H1 (cell line): Measurements from ENCODE around the gene GIPR. TPM values are rescaled to one million over a fixed set of nuclear protein-coding genes. Genes with fewer than 3 reads are reported as not detected.

Experiments used
- ASH2L ChIP-seq: fragments of 200-600, 300-600 bp; sonication (generic); IDR thresholded peaks from one replicate; pipeline ENCODE4 v1.7.1; 2017; ENCODE audit warnings: low read length
- BACH1 ChIP-seq: IDR thresholded peaks from 2 replicates; pipeline ENCODE4 v1.6.1; 2012; ENCODE audit warnings: low read length, improper control_type of control experiment
- CEBPB ChIP-seq: IDR thresholded peaks from 2 replicates; pipeline ENCODE4 v1.6.1; 2012; ENCODE audit warnings: low read depth, low read length
- CHD1 ChIP-seq: IDR thresholded peaks from 2 replicates; pipeline ENCODE4 v1.6.1; 2012; ENCODE audit warnings: low read depth, low read length, improper control_type of control experiment
- CTCF ChIP-seq, 3 experiments: IDR thresholded peaks; 1 replicate in 2 of 3; 2 replicates in 1 of 3; pipeline versions ENCODE4 v1.5.1 to v1.6.1; 2011; ENCODE audit warnings: low read length in 3 of 3, mild to moderate bottlenecking in 3 of 3, inconsistent platforms in 2 of 3, low read depth in 1 of 3, moderate library complexity in 1 of 3; ENCODE audit not compliant: insufficient read depth in 1 of 3; ENCODE audit errors: control extremely low read depth in 1 of 3
- EGR1 ChIP-seq: IDR thresholded peaks from 2 replicates; pipeline ENCODE4 v1.6.1; 2011; ENCODE audit warnings: low read depth, low read length, borderline replicate concordance
- EZH2 ChIP-seq: fragments of 200-600 bp; sonication (generic); IDR thresholded peaks from 2 replicates; pipeline ENCODE4 v1.7.1; 2012; ENCODE audit warnings: low read depth, mild to moderate bottlenecking, moderate library complexity, low read length, inconsistent platforms; ENCODE audit not compliant: severe bottlenecking
- FOSL1 ChIP-seq: IDR thresholded peaks from 2 replicates; pipeline ENCODE4 v1.6.1; 2011; ENCODE audit warnings: mild to moderate bottlenecking, low read depth, low read length, moderate library complexity; ENCODE audit not compliant: insufficient read depth
- JUN ChIP-seq: IDR thresholded peaks from 2 replicates; pipeline ENCODE4 v1.6.1; 2011; ENCODE audit warnings: low read depth, mild to moderate bottlenecking, improper control_type of control experiment, low read length
- KDM1A ChIP-seq: fragments of 200-600, 300-600 bp; sonication (generic); IDR thresholded peaks from 2 replicates; pipeline ENCODE4 v1.7.1; 2016; ENCODE audit warnings: mild to moderate bottlenecking, low read length, borderline replicate concordance
- KDM4A ChIP-seq: IDR thresholded peaks from one replicate; pipeline ENCODE4 v1.7.1; 2012; ENCODE audit warnings: low read depth, mild to moderate bottlenecking, moderate library complexity, low read length, inconsistent platforms; ENCODE audit not compliant: severe bottlenecking
- POU5F1 ChIP-seq: IDR thresholded peaks from 2 replicates; pipeline ENCODE4 v1.6.1; 2011; ENCODE audit warnings: low read depth, mild to moderate bottlenecking, low read length, moderate library complexity
- RNF2 ChIP-seq: fragments of 200-900, 300-1000 bp; sonication (generic); IDR thresholded peaks from 2 replicates; pipeline ENCODE4 v1.7.1; 2016; ENCODE audit warnings: borderline replicate concordance, low read depth, mild to moderate bottlenecking, antibody characterized with exemption, low read length; ENCODE audit not compliant: poor library complexity, severe bottlenecking; ENCODE audit errors: missing control alignments
- SP1 ChIP-seq: IDR thresholded peaks from 2 replicates; pipeline ENCODE4 v1.6.1; 2011; ENCODE audit warnings: low read depth, low read length
- TAF1 ChIP-seq: IDR thresholded peaks from 2 replicates; pipeline ENCODE4 v1.6.1; 2011; ENCODE audit warnings: mild to moderate bottlenecking, low read depth, low read length
- TAF7 ChIP-seq: optimal IDR thresholded peaks from 2 replicates; pipeline ENCODE3; 2011; ENCODE audit warnings: low read depth, mild to moderate bottlenecking, inconsistent platforms, low read length, moderate library complexity, borderline replicate concordance
- ZNF274 ChIP-seq: IDR thresholded peaks from 2 replicates; pipeline ENCODE4 v1.7.0; 2012; ENCODE audit warnings: low read length, borderline replicate concordance; ENCODE audit errors: extremely low read depth
- polyA plus RNA-seq, 7 experiments: library from polyadenylated mRNA; depleted of rRNA in 3 of 7; stranded (reverse) in 5 of 7; unstranded in 2 of 7; fragments of >200 nt in 5 of 7; fragments of 200-250 nt in 2 of 7; gene quantifications; 1 replicate in 5 of 7; 2 replicates in 1 of 7; 4 replicates in 1 of 7; pipeline versions ENCODE4 v1.2.1 to v1.2.3, GENCODE V29; 2011 to 2013; ENCODE audit warnings: missing spikeins in 2 of 7, mixed read lengths in 2 of 7
- total RNA-seq: library from RNA; stranded (reverse); fragmentation: NEBNext Ultra II Directional; extraction: Animal tissue kit (Norgen Biotek cat#: 25700); gene quantifications from 2 replicates; pipeline ENCODE4 v1.2.1, GENCODE V29; 2021
- TF ChIP-seq, protein P1 (sequence below): IDR thresholded peaks from 2 replicates; pipeline ENCODE4 v1.6.1; 2012; ENCODE audit warnings: low read length, inconsistent platforms

The GIPR gene
- total and polyA plus RNA-seq, 2 of the 8 experiments (the other 6 are each of a cell fraction or from before 2014, with no cell fraction given) = 0.42 to 1.3 TPM

DNA sequence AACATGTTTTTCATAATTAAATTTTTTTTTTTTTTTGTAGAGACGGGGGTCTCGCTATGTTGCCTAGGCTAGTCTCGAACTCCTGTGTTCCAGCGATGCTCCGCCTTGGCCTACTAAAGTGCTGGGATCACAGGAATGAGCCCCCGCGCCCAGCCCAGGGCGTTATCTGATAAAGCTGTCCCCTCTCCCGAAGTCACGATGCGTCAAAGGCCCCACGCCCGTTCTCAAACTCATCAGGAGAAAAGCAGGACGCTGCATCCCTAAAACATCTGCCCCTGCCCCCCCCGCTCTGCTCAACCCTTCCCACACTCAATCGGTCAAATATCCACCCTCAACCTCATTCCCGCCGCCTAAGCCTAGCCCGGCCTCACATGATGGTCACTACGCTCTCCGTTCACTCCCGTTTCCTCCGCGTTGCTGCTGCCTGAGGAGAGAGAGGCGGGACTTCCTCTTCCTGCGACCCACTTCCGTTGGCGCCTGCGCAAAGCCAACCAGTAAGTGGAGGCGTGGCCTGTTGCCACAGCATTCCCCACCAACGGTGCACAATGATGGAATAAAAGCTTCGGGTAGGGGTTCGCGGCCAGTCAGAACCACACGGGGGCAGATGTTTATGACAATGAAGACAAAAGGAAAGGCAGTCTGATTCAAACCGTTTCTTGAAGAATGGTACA is 23.6 kb downstream of the GIPR start, which contains the start of gene SNRPD2 (continued):
- TF ChIP-seq RNF2 (no peak), KDM1A (no peak), BACH1 (no peak), TAF1 (peak; percentile 94), CHD1 (no peak), POU5F1 (no peak), SP1 (no peak), KDM4A (no peak), TAF7 (peak; percentile 76), ASH2L (peak; percentile 54), EZH2 (no peak), CTCF (IDR thresholded peaks at IDR 0.05; ENCODE audit: control extremely low read depth in 1 of 3, insufficient read depth in 1 of 3, low read depth in 1 of 3, low read length in 3 of 3) (no peak), ZNF274 (no peak), CEBPB (no peak), EGR1 (no peak), FOSL1 (no peak), JUN (no peak)
- TF ChIP-seq, protein P1, sequence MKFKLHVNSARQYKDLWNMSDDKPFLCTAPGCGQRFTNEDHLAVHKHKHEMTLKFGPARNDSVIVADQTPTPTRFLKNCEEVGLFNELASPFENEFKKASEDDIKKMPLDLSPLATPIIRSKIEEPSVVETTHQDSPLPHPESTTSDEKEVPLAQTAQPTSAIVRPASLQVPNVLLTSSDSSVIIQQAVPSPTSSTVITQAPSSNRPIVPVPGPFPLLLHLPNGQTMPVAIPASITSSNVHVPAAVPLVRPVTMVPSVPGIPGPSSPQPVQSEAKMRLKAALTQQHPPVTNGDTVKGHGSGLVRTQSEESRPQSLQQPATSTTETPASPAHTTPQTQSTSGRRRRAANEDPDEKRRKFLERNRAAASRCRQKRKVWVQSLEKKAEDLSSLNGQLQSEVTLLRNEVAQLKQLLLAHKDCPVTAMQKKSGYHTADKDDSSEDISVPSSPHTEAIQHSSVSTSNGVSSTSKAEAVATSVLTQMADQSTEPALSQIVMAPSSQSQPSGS = 0 out of 2 replicates have a peak, but pooled peaks have one; percentile 11
